ENCODE results near the gene KLK1.

KLK1 gene

DNA sequence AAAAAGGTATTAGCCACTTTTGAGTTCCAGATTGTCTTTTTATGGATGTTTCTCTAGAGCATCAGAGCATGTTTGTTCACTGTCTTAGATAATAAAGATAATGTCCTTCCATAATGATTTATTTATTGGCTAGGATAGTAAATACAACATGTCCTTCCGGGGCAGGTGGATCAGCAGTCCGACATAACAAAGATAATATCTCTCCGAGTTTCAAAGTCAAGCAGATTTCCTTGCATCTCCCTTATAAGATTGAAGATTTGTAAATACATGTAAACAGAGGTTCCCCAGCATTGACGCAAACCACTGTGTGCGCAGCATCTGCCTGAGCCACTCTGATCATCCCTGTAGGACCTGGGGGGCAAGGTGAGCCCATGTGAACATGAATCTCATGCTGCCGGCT is 18.5 kb upstream of the KLK1 start:
- Histone ChIP-seq H3K4me3 (replicated peaks; ENCODE audit: low read depth, low read length) (no peak overlapping the region), H3K36me3 (ENCODE audit: control insufficient read depth, insufficient read depth, low read length) (no peaks in the 10 kb centered on the region), H3K27me3 (replicated peaks; ENCODE audit: control insufficient read depth, insufficient read depth, low read length) (peaks cover 1% of the 10 kb centered on the region; the same call in 1 of the 2 replicates)
- DNase-seq (ENCODE audit: extremely low read depth, insufficient read length), result no peak
- TF ChIP-seq, protein P1, sequence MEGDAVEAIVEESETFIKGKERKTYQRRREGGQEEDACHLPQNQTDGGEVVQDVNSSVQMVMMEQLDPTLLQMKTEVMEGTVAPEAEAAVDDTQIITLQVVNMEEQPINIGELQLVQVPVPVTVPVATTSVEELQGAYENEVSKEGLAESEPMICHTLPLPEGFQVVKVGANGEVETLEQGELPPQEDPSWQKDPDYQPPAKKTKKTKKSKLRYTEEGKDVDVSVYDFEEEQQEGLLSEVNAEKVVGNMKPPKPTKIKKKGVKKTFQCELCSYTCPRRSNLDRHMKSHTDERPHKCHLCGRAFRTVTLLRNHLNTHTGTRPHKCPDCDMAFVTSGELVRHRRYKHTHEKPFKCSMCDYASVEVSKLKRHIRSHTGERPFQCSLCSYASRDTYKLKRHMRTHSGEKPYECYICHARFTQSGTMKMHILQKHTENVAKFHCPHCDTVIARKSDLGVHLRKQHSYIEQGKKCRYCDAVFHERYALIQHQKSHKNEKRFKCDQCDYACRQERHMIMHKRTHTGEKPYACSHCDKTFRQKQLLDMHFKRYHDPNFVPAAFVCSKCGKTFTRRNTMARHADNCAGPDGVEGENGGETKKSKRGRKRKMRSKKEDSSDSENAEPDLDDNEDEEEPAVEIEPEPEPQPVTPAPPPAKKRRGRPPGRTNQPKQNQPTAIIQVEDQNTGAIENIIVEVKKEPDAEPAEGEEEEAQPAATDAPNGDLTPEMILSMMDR (IDR thresholded peaks at IDR 0.05; ENCODE audit: insufficient read depth, low read length, poor library complexity, severe bottlenecking), result no peak

DNA sequence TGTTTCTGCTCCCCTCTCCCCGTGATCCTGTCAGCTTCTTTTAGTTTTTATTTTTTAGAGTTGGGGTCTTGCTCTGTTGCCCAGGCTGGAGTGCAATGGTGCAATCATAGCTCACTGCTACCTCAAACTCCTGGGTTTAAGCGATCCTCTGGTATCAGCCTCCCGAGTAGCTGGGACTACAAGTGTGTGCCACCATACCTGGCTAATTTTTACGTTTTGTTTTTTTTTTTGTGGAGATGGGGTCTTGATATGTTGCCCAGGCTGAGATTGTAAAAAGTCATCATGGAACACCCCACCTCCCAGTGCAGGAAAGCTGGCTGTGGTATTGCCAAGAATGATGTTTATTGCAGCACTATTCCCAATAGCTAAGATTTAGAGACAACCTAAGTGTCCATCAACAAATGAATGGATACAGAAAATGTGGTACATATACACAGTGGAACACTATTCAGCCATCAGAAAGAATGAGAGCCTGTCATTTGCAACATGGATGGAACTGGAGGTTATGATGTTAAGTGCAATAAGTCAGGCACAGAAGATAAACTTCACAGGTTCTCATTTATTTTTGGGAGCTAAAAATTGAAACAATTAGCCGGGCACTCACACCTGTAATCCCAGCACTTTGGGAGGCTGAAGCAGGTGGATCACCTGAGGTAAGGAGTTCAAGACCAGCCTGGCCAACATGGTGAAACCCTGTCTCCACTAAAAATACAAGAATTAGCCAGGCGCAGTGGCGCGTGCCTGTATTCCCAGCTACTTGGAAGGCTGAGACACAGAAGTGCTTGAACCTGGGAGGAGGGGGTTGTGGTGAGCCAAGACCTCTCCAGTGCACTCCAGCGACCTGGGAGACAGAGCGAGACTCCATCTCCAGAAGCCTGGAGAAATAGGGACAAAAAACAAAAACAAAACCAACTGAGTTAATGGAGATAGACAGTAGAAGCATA is 16.4 kb upstream of the KLK1 start:
- DNase-seq (ENCODE audit: extremely low read depth, insufficient read length), result no peak
- TF ChIP-seq, protein P1 (IDR thresholded peaks at IDR 0.05; ENCODE audit: insufficient read depth, low read length, poor library complexity, severe bottlenecking), result no peak
- H3K27me3 ChIP-seq (replicated peaks; ENCODE audit: control insufficient read depth, insufficient read depth, low read length), result peaks cover 1% of the 10 kb centered on the region; the same call in 1 of the 2 replicates

DNA sequence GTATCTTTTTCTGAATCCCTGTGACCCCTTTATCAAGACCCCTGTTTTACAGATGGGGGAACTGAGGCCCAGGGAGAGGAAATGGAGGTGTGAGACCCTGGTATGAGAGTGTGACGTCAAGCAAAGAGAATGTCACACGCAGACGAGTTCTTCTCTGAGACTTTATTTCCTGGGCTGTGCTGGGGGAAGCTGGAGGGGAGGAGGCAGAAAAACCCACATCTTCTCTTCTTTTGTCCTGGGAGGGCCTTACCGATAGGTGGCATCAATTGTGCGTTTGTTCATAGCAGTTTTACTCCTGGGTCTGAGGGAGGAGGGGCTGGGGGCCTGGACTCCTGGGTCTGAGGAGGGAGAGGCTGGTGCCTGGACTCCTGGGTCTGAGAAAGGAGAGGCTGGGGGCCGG is 14.7 kb upstream of the KLK1 start:
- Histone ChIP-seq H3K36me3 (ENCODE audit: control insufficient read depth, insufficient read depth, low read length) (no peaks in the 10 kb centered on the region), H3K27me3 (replicated peaks; ENCODE audit: control insufficient read depth, insufficient read depth, low read length) (no peaks in the 10 kb centered on the region), H3K4me3 (replicated peaks; ENCODE audit: low read depth, low read length) (no peak overlapping the region)
- TF ChIP-seq, protein P1 (IDR thresholded peaks at IDR 0.05; ENCODE audit: insufficient read depth, low read length, poor library complexity, severe bottlenecking), result peak; percentile 61
- DNase-seq (ENCODE audit: extremely low read depth, insufficient read length), result no peak

More for the DNA sequence above, 16.4 kb upstream of the KLK1 start:
- H3K36me3 ChIP-seq (ENCODE audit: control insufficient read depth, insufficient read depth, low read length), result no peaks in the 10 kb centered on the region
- H3K4me3 ChIP-seq (replicated peaks; ENCODE audit: low read depth, low read length), result no peak overlapping the region

DNA sequence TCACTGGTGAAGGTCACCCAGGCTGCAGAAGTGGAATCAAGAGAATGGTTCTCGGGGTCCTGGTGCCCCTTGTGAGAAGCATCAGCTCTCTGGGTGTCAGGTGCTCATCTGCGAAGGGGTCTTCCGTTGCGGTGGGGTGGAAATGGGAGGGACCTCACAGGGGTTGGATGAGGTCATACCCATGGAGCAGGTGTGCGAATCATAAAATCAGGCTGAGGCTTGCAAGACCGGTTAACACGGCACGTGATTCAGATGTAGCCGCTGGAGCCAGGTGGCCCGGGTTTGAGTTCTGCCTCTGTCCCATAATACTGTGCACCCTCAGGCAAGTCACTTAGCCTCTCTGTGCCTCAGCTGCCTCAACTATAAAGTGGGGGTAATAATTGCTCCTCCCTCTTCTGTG is 13.7 kb upstream of the KLK1 start:
- Histone ChIP-seq H3K36me3 (ENCODE audit: control insufficient read depth, insufficient read depth, low read length) (no peaks in the 10 kb centered on the region), H3K27me3 (replicated peaks; ENCODE audit: control insufficient read depth, insufficient read depth, low read length) (no peaks in the 10 kb centered on the region), H3K4me3 (replicated peaks; ENCODE audit: low read depth, low read length) (no peak overlapping the region)
- DNase-seq (ENCODE audit: extremely low read depth, insufficient read length), result no peak
- TF ChIP-seq, protein P1 (IDR thresholded peaks at IDR 0.05; ENCODE audit: insufficient read depth, low read length, poor library complexity, severe bottlenecking), result no peak

DNA sequence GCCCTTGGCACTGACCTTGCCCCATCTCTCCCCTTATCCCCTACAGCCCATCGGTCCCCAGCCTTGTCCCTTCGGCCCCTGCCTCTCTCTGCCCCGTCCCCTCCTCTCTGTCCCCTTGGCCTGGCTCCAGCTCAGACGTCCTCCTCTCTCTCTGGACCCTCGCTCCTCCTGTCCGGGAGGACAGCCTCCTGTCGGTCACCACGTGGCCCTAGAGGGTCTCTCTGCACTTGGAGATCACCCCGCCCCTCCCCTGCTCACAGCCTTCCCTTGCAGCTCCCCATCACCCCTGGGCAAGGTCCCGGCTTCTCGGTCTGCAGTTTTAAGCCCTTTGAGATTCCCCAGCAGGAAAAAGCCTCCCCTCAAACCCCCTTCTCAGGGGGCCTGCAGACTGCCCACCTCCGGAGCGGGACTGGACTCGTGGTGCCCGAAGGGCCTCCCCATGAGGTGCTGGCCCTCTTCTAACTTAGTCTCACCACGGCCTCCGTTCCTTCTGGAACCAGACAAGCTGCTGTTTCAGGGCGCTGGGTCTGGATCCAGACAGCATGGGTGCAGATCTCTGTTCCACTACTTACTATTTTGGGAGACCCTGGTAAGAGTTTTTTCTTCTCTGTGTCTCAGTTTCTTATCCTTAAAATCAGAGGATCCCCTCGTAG is 13.1 kb upstream of the KLK1 start:
- DNase-seq (ENCODE audit: extremely low read depth, insufficient read length), result no peak
- TF ChIP-seq, protein P1 (IDR thresholded peaks at IDR 0.05; ENCODE audit: insufficient read depth, low read length, poor library complexity, severe bottlenecking), result no peak
- Histone ChIP-seq H3K27me3 (replicated peaks; ENCODE audit: control insufficient read depth, insufficient read depth, low read length) (no peaks in the 10 kb centered on the region), H3K4me3 (replicated peaks; ENCODE audit: low read depth, low read length) (no peak overlapping the region), H3K36me3 (ENCODE audit: control insufficient read depth, insufficient read depth, low read length) (no peaks in the 10 kb centered on the region)
